Panc1 (cell line): ENCODE measurements around the gene PPM1F. TPM values are rescaled to one million over a fixed set of nuclear protein-coding genes. Genes with fewer than 3 reads are reported as not detected.
"Not testable (repeated sequence)": the region's sequence is repeated elsewhere in the genome, so short reads cannot be mapped to it uniquely, and the experiment has no call there.

ENCODE experiments used
- ATAC-seq: fragments of 200-7000 bp; cut with Tn5 transposase; 2 replicates; pipeline ENCODE4 v1.9.1; 2020; ENCODE audit warnings: mild to moderate bottlenecking, moderate library complexity
- BruUV-seq: library from RNA; stranded (reverse); fragments of 400-500 nt; replicated peaks from 2 replicates; lab custom pipeline; 2021; lab: Mats Ljungman, UMichigan
- CTCF ChIA-PET: fragments of 300-600 bp; sonication (Branson Sonifier 250); formaldehyde crosslinking; loops from one replicate; lab custom pipeline; 2022; ENCODE audit warnings: antibody characterized with exemption; lab: Charles Lee
- POLR2A ChIA-PET: fragments of 300-600 bp; sonication (Branson Sonifier 250); formaldehyde crosslinking; loops from one replicate; lab custom pipeline; 2022; ENCODE audit warnings: antibody characterized with exemption; lab: Charles Lee
- DNase-seq: peaks from one replicate; pipeline ENCODE4 v3.0.0-alpha.2; 2010; ENCODE audit warnings: low read depth, low spot score
- H3K27ac ChIP-seq: 2 replicates; pipeline ENCODE4 v1.5.1; 2011; ENCODE audit warnings: mild to moderate bottlenecking, low read length, inconsistent platforms
- H3K27me3 ChIP-seq: fragments of 200-500 bp; sonication (Bioruptor generic); 2 replicates; pipeline ENCODE4 v1.6.0; 2014; ENCODE audit warnings: low read length, inconsistent platforms; ENCODE audit not compliant: control insufficient read depth, insufficient read depth
- H3K36me3 ChIP-seq: fragments of 200-500 bp; sonication (Bioruptor generic); 2 replicates; pipeline ENCODE4 v1.5.1; 2014; ENCODE audit warnings: inconsistent platforms, mild to moderate bottlenecking, low read length, moderate library complexity; ENCODE audit not compliant: control insufficient read depth, insufficient read depth
- H3K4me1 ChIP-seq: 2 replicates; pipeline ENCODE4 v1.5.1; 2011; ENCODE audit warnings: inconsistent platforms, mild to moderate bottlenecking, low read length, moderate library complexity; ENCODE audit not compliant: control insufficient read depth, insufficient read depth
- H3K4me3 ChIP-seq, 2 experiments: 2 replicates each; pipeline ENCODE4 v1.5.1; 2011 to 2012; ENCODE audit warnings: low read depth in 2 of 2, low read length in 2 of 2, mild to moderate bottlenecking in 2 of 2, inconsistent platforms in 1 of 2, moderate library complexity in 1 of 2
- H3K9me3 ChIP-seq: fragments of 200-500 bp; sonication (Bioruptor generic); 2 replicates; pipeline ENCODE4 v1.5.1; 2014; ENCODE audit warnings: low read depth, mild to moderate bottlenecking, inconsistent platforms, low read length, moderate library complexity; ENCODE audit not compliant: control insufficient read depth, insufficient read depth
- CTCF ChIP-seq: fragments of 450-650 bp; IDR thresholded peaks from 2 replicates; pipeline ENCODE4 v1.5.1; 2017; ENCODE audit warnings: mild to moderate bottlenecking
- POLR2AphosphoS5 ChIP-seq: IDR thresholded peaks from 2 replicates; pipeline ENCODE4 v1.6.1; 2012; ENCODE audit warnings: mild to moderate bottlenecking, low read depth, low read length, moderate library complexity
- REST ChIP-seq, 2 experiments: IDR thresholded peaks; 2 replicates each; pipeline ENCODE4 v1.6.1; 2011 to 2012; ENCODE audit warnings: low read depth in 2 of 2, control low read depth in 1 of 2, low read length in 1 of 2, mild to moderate bottlenecking in 1 of 2, moderate library complexity in 1 of 2; ENCODE audit not compliant: insufficient read depth in 1 of 2
- SIN3A ChIP-seq: IDR thresholded peaks from 2 replicates; pipeline ENCODE4 v1.6.1; 2012; ENCODE audit warnings: low read depth, mild to moderate bottlenecking, low read length, moderate library complexity, borderline replicate concordance; ENCODE audit not compliant: insufficient read depth
- TCF7L2 ChIP-seq: IDR thresholded peaks from 2 replicates; pipeline ENCODE4 v1.6.1; 2011; ENCODE audit warnings: mild to moderate bottlenecking, low read depth, low read length, inconsistent platforms
- in situ Hi-C: cut with HindIII; loops from 2 replicates; pipeline ENCODE4 v1.10.0; 2016; ENCODE audit warnings: low sequenced_read_pairs, low pct_unique_long_range_greater_than_20kb
- intact Hi-C: fragments of 100-400 bp; cut with micrococcal nuclease; formaldehyde crosslinking; loops from one replicate; pipeline ENCODE4 v1.10.0; 2022; ENCODE audit not compliant: unreplicated experiment
- total RNA-seq: library from RNA; stranded (reverse); gene quantifications from one replicate; pipeline ENCODE4 v1.2.1, GENCODE V29; 2021; ENCODE audit not compliant: unreplicated experiment

PPM1F gene
- total RNA-seq, 1 experiment from 2014 or later: 28.9 TPM

GRCh38 chr22:21881841-21882753 lies 70.6 kb downstream of the PPM1F start:
- Histone ChIP-seq H3K27me3 (no peaks in the 10 kb centered on the region), H3K9me3 (no peaks in the 10 kb centered on the region), H3K4me1 (no peaks in the 10 kb centered on the region), H3K36me3 (no peaks in the 10 kb centered on the region), H3K4me3 (no peak overlapping the region), H3K27ac (no peak overlapping the region)
- in situ Hi-C loops (no loop called here), intact Hi-C loops (no loop called here)
- CTCF ChIA-PET: no interaction called here
- DNase-seq: no peak
- POLR2A ChIA-PET: no interaction called here
- no TSS peak for BruUV-seq
- TF ChIP-seq CTCF: no peak
- no peak for TF ChIP-seq REST (IDR thresholded peaks at IDR 0.05; ENCODE audit: insufficient read depth in 1 of 2, low read depth in 2 of 2, low read length in 1 of 2)
- no peak for TF ChIP-seq TCF7L2
- TF ChIP-seq SIN3A: no peak
- TF ChIP-seq POLR2AphosphoS5: no peak
- no peak for ATAC-seq

- BruUV-seq: no TSS peak
- in situ Hi-C loops: no loop called here
- intact Hi-C loops: no loop called here
- ChIA-PET CTCF (no interaction called here), POLR2A (no interaction called here)
- Histone ChIP-seq H3K4me3 (no peak overlapping the region), H3K36me3 (no peaks in the 10 kb centered on the region), H3K27me3 (no peaks in the 10 kb centered on the region), H3K4me1 (no peaks in the 10 kb centered on the region), H3K27ac (no peak overlapping the region), H3K9me3 (no peaks in the 10 kb centered on the region)
- no peak for DNase-seq
- TF ChIP-seq SIN3A (no peak), POLR2AphosphoS5 (no peak)
- ATAC-seq: no peak
Observed at GRCh38 chr22:21876486-21877176, 76.0 kb downstream of the PPM1F start.

GRCh38 chr22:21874953-21875352 lies 77.7 kb downstream of the PPM1F start:
- DNase-seq, H3K27ac ChIP-seq, H3K9me3 ChIP-seq, H3K36me3 ChIP-seq, intact Hi-C loops, POLR2A ChIA-PET, H3K4me1 ChIP-seq, BruUV-seq, H3K27me3 ChIP-seq, in situ Hi-C loops, H3K4me3 ChIP-seq, ATAC-seq, CTCF ChIA-PET: not testable (repeated sequence)
